Measurements from ENCODE around the gene PA2G4. TPM values are rescaled to one million over a fixed set of nuclear protein-coding genes. Genes with fewer than 3 reads are reported as not detected.
A peak's percentile ranks its signal among the peaks of the same experiment; 100 is the strongest.

The PA2G4 gene
- total RNA-seq, 4 donors from 2014 or later, result 94.0 to 142 (median 122) TPM

- Histone ChIP-seq H3K4me1 (peaks cover 14 to 19% of the 10 kb centered on the region in 2 donors), H3K9me3 (no peaks in the 10 kb centered on the region), H3K36me3 (peaks cover 12 to 17% of the 10 kb centered on the region in 2 donors), H3K27ac (peak within 1 kb of the TSS; percentile 88 to 94 (median 92)), H3K27me3 (no peaks in the 10 kb centered on the region), H3K4me3 (replicated peaks in 1 of 3) (peak within 1 kb of the TSS; percentile 56 to 83 (median 61))
- DNase-seq, result peak; percentile 99
- intact Hi-C loops (cut with DNase I), result no loop called here
- WGBS, 2 donors, result 1 to 3% methylated on average over 29 to 30 of the region's 61 CpGs
- TF ChIP-seq, protein P1, sequence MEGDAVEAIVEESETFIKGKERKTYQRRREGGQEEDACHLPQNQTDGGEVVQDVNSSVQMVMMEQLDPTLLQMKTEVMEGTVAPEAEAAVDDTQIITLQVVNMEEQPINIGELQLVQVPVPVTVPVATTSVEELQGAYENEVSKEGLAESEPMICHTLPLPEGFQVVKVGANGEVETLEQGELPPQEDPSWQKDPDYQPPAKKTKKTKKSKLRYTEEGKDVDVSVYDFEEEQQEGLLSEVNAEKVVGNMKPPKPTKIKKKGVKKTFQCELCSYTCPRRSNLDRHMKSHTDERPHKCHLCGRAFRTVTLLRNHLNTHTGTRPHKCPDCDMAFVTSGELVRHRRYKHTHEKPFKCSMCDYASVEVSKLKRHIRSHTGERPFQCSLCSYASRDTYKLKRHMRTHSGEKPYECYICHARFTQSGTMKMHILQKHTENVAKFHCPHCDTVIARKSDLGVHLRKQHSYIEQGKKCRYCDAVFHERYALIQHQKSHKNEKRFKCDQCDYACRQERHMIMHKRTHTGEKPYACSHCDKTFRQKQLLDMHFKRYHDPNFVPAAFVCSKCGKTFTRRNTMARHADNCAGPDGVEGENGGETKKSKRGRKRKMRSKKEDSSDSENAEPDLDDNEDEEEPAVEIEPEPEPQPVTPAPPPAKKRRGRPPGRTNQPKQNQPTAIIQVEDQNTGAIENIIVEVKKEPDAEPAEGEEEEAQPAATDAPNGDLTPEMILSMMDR (IDR thresholded peaks at IDR 0.05), result peak in 4 of 6 experiments; percentile 36 to 57 (median 41)
- TF ChIP-seq POLR2A (IDR thresholded peaks at IDR 0.05), result peak; percentile 72 to 95
Observed at GRCh38 chr12:56117778-56118687, 13.7 kb downstream of the PA2G4 start, which contains the start of gene ZC3H10. Gene ZC3H10, plus strand, starts transcription at chr12:56118266. Its CDS starts 2,297 bp downstream, at chr12:56120563.

- DNase-seq, result peak in 1 of 2 donors; percentile 8
- no peaks in the 10 kb centered on the region for H3K9me3 ChIP-seq
- H3K27ac ChIP-seq, result peak overlapping the region; percentile 77 to 94 (median 87)
- peaks cover 14 to 19% of the 10 kb centered on the region in 2 donors for H3K4me1 ChIP-seq
- intact Hi-C loops (cut with DNase I), result no loop called here
- 8 to 9% methylated on average over 13 of the region's 13 CpGs for WGBS, 2 donors
- no peaks in the 10 kb centered on the region for H3K27me3 ChIP-seq
- H3K4me3 ChIP-seq (replicated peaks in 1 of 3), result peak overlapping the region; percentile 56 to 83 (median 61)
- peaks cover 11 to 12% of the 10 kb centered on the region in 2 donors for H3K36me3 ChIP-seq
- TF ChIP-seq, protein P1 (IDR thresholded peaks at IDR 0.05), result no peak
- TF ChIP-seq POLR2A (IDR thresholded peaks at IDR 0.05), result no peak
Observed at GRCh38 chr12:56118688-56119357, 14.5 kb downstream of the PA2G4 start.

GRCh38 chr12:56119361-56119796, 15.0 kb downstream of the PA2G4 start:
- Histone ChIP-seq H3K4me1 (peaks cover 18 to 22% of the 10 kb centered on the region in 2 donors), H3K4me3 (replicated peaks in 1 of 3) (peak overlapping the region in 1 of 3 donors; percentile 83), H3K36me3 (peaks cover 11 to 12% of the 10 kb centered on the region in 2 donors), H3K27ac (peak overlapping the region in 2 of 3 donors; percentile 87 to 94), H3K27me3 (no peaks in the 10 kb centered on the region), H3K9me3 (no peaks in the 10 kb centered on the region)
- DNase-seq, result peak; percentile 82 to 85
- TF ChIP-seq POLR2A (IDR thresholded peaks at IDR 0.05), result no peak
- TF ChIP-seq, protein P1 (IDR thresholded peaks at IDR 0.05), result peak; percentile 66 to 96 (median 90)
- 0% methylated on average over 2 of the region's 2 CpGs for WGBS, 2 donors
- intact Hi-C loops (cut with DNase I), result no loop called here

GRCh38 chr12:56120158-56120846, 15.9 kb downstream of the PA2G4 start:
- 92 to 94% methylated on average over 17 of the region's 17 CpGs for WGBS, 2 donors
- no peaks in the 10 kb centered on the region for H3K9me3 ChIP-seq
- H3K4me1 ChIP-seq, result peaks cover 27 to 31% of the 10 kb centered on the region in 2 donors
- no peak for TF ChIP-seq POLR2A (IDR thresholded peaks at IDR 0.05)
- TF ChIP-seq, protein P1 (IDR thresholded peaks at IDR 0.05), result no peak
- intact Hi-C loops (cut with DNase I), result loop anchor here (2.0 to 10.0 kb wide), 3 partner anchors 68 to 344 kb away; partner anchors contain the start of genes NABP2, RNF41, SMARCC2 and SPRYD4
- no peak for DNase-seq
- no peaks in the 10 kb centered on the region for H3K27me3 ChIP-seq
- H3K27ac ChIP-seq, result peak overlapping the region in 1 of 3 donors; percentile 54
- H3K4me3 ChIP-seq (replicated peaks in 1 of 3), result no peak overlapping the region
- H3K36me3 ChIP-seq, result peaks cover 11 to 12% of the 10 kb centered on the region in 2 donors

All from thyroid gland (tissue), 4 donors.